Tibial artery (tissue), 4 donors: ENCODE results near the gene TMEM63A.

Experiments used
- DNase-seq, 2 donors: peaks; one replicate each; pipeline ENCODE4 v3.0.0-alpha.2; 2019
- H3K27ac ChIP-seq, 2 donors: fragments of 200-600 bp; sonication (generic) in 1 of 2; 1 replicate in 1 of 2; 2 replicates in 1 of 2; pipeline ENCODE4 v1.5.1; 2018 to 2019; ENCODE audit warnings: mild to moderate bottlenecking in 1 of 2
- H3K27me3 ChIP-seq, 2 donors: fragments of 200-600 bp; sonication (generic) in 1 of 2; one replicate each; pipeline versions ENCODE4 v1.5.1 to v1.6.0; 2016 to 2019
- H3K36me3 ChIP-seq, 3 donors: fragments of 200-600 bp; sonication (generic) in 2 of 3; one replicate each; pipeline ENCODE4 v1.5.1; 2016 to 2019; ENCODE audit warnings: mild to moderate bottlenecking in 2 of 3
- H3K4me1 ChIP-seq, 4 donors: fragments of 200-600 bp; sonication (generic) in 2 of 4; 1 replicate in 3 of 4; 2 replicates in 1 of 4; pipeline ENCODE4 v1.5.1; 2016 to 2019
- H3K4me3 ChIP-seq, 2 donors: fragments of 200-600 bp; sonication (generic) in 1 of 2; 1 replicate in 1 of 2; 2 replicates in 1 of 2; pipeline ENCODE4 v1.5.1; 2018 to 2019; ENCODE audit warnings: mild to moderate bottlenecking in 2 of 2
- H3K9me3 ChIP-seq, 3 donors: fragments of 200-600 bp; sonication (generic) in 1 of 3; one replicate each; pipeline ENCODE4 v1.5.1; 2016 to 2019
- intact Hi-C: fragments of 100-400 bp; cut with DNase I; formaldehyde crosslinking; loops from one replicate; pipeline ENCODE4 v1.15.0; 2023; ENCODE audit warnings: low total_unique reads
- TF ChIP-seq, protein P1 (sequence below), 2 experiments: fragments of 200-600 bp in 1 of 2; fragments of 450-650 bp in 1 of 2; IDR thresholded peaks; one replicate each; pipeline ENCODE4 v1.5.1; 2017 to 2019; ENCODE audit warnings: antibody characterized with exemption in 2 of 2, mild to moderate bottlenecking in 1 of 2, moderate library complexity in 1 of 2

TMEM63A gene

DNA sequence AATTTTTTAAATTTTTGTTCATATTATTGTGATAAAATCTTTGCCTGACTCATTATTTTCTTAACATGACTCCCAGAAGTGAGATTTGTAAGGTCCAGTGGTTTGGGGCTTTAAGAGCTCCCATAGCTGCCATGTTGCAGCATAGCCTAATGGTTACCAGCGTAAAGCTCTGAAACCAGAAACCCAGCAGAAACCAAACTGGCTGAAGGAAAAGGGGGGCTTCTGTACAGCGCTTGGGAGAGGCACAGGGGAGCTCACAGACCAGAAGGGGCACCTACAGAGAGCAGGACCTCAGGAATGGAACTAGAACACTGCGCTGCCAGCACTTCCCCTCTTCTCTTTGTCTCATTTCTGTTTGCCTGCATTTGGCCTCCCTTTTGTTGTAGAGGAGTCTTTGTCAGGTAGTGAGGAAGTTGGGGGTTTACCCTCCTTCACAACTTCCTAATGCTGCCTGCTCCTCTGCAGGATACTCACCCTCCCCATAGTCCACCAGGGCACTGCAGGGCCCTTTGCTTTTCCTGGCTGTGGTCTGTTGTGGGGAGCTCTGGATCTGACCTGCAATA, 44.5 kb upstream of the TMEM63A start:
- Histone ChIP-seq H3K36me3 (peaks cover 0 to 7% (median 4%) of the 10 kb centered on the region in 3 donors), H3K27ac (no peak overlapping the region), H3K27me3 (no peaks in the 10 kb centered on the region), H3K4me3 (no peak overlapping the region), H3K9me3 (no peaks in the 10 kb centered on the region), H3K4me1 (peaks cover 4 to 27% (median 14%) of the 10 kb centered on the region in 4 donors)
- intact Hi-C loops = no loop called here
- no peak for DNase-seq
- TF ChIP-seq, protein P1, sequence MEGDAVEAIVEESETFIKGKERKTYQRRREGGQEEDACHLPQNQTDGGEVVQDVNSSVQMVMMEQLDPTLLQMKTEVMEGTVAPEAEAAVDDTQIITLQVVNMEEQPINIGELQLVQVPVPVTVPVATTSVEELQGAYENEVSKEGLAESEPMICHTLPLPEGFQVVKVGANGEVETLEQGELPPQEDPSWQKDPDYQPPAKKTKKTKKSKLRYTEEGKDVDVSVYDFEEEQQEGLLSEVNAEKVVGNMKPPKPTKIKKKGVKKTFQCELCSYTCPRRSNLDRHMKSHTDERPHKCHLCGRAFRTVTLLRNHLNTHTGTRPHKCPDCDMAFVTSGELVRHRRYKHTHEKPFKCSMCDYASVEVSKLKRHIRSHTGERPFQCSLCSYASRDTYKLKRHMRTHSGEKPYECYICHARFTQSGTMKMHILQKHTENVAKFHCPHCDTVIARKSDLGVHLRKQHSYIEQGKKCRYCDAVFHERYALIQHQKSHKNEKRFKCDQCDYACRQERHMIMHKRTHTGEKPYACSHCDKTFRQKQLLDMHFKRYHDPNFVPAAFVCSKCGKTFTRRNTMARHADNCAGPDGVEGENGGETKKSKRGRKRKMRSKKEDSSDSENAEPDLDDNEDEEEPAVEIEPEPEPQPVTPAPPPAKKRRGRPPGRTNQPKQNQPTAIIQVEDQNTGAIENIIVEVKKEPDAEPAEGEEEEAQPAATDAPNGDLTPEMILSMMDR (IDR thresholded peaks at IDR 0.05) = no peak

DNA sequence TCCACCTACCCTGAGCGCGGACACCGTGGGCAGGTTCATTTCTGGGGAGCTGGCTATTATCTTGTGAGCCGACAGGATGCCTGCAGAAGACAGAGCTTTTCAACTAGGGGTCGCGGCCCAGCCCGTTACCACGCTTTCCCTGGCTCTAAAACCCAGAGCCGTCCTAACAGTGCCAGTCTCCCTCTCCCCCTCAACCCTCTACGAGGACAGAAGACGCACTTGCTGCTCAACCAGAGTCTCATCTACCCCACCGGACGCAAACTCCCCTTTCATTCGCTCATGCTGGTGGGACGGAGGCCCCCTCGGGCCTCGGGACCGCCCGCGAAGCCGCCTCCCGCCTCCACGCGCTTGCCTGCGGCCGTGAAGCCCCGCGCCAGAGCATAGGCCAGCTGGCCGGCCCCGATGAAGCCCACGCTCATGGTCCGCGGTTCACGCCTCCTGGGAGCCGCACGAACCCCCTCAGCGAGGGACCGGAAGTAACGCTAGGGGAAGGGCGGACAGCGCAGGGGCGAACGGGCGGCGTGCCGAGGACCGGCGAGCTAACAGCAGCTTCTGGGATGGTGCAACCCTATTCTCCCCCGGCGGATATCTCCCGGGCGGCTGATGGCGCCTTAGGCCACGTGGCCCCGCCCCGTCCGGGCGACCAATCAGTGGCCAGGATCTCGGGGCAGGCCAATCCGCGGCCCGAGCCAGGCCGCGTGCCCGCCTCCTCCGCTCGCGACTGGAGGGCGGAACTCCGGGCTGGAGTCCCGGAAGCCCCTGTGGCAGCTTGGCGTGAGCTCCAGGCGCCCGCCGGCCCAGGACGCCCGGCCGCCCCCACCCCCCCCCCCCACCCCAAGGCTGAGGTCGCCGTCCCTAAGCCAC, 41.7 kb upstream of the TMEM63A start, which contains the start of gene PYCR2:
TSS of gene PYCR2 (minus strand) at position 559 of the 864 bp plus-strand sequence. CDS start at position 419, 140 bp downstream.
- peak; percentile 94 to 97 for DNase-seq
- H3K27ac ChIP-seq = peak within 1 kb of the TSS; percentile 92 to 96
- peaks cover 4 to 35% (median 18%) of the 10 kb centered on the region in 4 donors for H3K4me1 ChIP-seq
- H3K36me3 ChIP-seq = peaks cover 0 to 23% (median 22%) of the 10 kb centered on the region in 3 donors
- H3K9me3 ChIP-seq = no peaks in the 10 kb centered on the region
- peak within 1 kb of the TSS; percentile 91 to 96 for H3K4me3 ChIP-seq
- intact Hi-C loops = no loop called here
- no peaks in the 10 kb centered on the region for H3K27me3 ChIP-seq
- TF ChIP-seq, protein P1 (IDR thresholded peaks at IDR 0.05) = no peak

DNA sequence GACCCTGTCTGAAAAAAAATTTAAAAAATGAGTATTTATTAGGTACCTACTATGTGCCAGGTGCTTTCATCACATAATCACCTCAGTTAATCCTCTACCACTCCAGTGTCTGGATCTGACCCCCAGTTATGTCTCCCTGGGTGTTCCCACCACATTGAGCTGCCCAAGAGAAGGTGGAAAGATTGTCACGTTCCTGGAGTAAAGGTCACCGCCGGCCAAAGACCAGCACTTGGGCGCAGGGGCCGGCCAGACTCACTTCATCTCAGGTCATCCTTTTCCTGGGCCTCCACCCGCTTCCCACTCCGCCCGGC, 41.2 kb upstream of the TMEM63A start:
- peak overlapping the region; percentile 92 to 96 for H3K27ac ChIP-seq
- no peak for DNase-seq
- H3K9me3 ChIP-seq = no peaks in the 10 kb centered on the region
- H3K27me3 ChIP-seq = no peaks in the 10 kb centered on the region
- intact Hi-C loops = no loop called here
- peak overlapping the region; percentile 91 to 96 for H3K4me3 ChIP-seq
- H3K4me1 ChIP-seq = peaks cover 4 to 35% (median 18%) of the 10 kb centered on the region in 4 donors
- TF ChIP-seq, protein P1 (IDR thresholded peaks at IDR 0.05) = no peak
- peaks cover 0 to 29% (median 24%) of the 10 kb centered on the region in 3 donors for H3K36me3 ChIP-seq

DNA sequence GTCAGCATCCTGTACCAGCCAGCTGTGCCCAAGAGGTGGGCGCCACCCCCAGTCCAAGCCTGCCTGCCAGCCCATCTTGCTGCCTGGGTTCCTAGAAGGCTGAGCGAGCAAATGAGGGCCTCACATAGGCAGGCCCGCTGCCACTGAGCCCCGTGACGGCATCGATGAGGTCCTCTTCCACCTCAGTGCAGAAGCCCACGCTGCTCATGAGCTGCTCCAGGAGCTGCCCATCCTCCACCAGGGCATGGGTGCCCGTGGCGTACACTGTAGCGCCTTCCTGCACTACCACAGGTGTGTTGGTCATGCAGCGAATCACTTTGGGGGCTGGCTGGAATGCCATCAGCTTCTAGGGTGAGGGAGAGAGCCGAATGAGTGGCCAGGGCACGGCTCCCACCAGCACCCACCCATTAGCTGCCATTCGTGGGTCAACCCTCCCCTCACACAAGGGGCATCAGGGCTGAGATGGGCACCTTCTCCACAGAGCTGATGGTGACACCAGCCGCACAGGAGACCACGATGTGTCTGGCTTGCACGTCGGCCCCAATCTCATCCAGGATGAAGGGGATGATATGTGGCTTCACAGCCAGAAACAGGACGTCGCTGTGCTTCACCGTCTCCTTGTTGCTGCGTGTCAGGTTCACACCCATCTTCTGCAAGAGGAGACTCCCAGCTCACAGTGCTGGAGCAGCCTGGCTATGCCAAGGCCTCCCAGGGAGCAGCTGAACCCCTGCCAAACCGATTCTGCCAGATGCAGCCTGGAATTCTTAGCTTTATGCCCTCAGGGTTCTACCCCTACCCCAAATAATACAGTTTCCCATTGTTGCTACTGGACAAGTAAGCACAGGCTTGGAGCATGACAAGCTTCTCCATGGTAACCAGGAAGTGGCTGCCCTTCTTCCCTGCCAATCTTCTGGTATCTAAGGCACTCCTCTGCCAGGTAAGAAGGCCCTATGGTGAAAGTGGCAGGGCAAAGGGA, 39.8 kb upstream of the TMEM63A start:
- intact Hi-C loops = no loop called here
- no peak overlapping the region for H3K27ac ChIP-seq
- peaks cover 0 to 33% (median 31%) of the 10 kb centered on the region in 3 donors for H3K36me3 ChIP-seq
- no peaks in the 10 kb centered on the region for H3K9me3 ChIP-seq
- H3K27me3 ChIP-seq = no peaks in the 10 kb centered on the region
- no peak for DNase-seq
- H3K4me3 ChIP-seq = no peak overlapping the region
- TF ChIP-seq, protein P1 (IDR thresholded peaks at IDR 0.05) = no peak
- H3K4me1 ChIP-seq = peaks cover 4 to 35% (median 18%) of the 10 kb centered on the region in 4 donors

DNA sequence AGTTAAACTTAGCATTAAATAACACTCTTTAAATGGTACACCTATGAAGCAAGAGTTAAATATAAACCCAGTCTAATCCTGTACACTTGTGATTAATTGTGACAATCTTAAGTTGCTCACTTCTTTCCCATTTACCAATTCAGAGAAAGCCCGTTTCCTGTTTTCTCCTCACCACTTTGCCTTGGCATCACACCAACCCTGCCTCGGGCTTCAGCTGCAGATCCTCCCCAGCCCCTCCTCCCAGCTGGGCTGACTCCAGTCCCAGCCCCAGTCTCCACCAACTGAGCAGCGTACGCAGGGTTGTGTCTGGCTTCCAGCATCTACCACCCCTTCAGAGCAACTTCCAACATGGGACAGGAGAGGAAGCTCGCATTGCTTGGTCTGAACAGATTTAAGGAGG, 37.7 kb upstream of the TMEM63A start:
- Histone ChIP-seq H3K9me3 (no peaks in the 10 kb centered on the region), H3K36me3 (peaks cover 0 to 54% (median 31%) of the 10 kb centered on the region in 3 donors), H3K27ac (peak overlapping the region in 1 of 2 donors; percentile 8), H3K27me3 (no peaks in the 10 kb centered on the region), H3K4me3 (no peak overlapping the region), H3K4me1 (peaks cover 4 to 33% (median 18%) of the 10 kb centered on the region in 4 donors)
- TF ChIP-seq, protein P1 (IDR thresholded peaks at IDR 0.05) = no peak
- intact Hi-C loops = loop anchor here (10.0 kb wide), 1 partner anchor 55 kb away; no protein-coding TSS in a partner anchor
- peak; percentile 77 to 80 for DNase-seq
